Fibroblast of pulmonary artery (primary cell): ENCODE results near the gene FBXL13.
A peak's percentile ranks its signal among the peaks of the same experiment; 100 is the strongest.
"Not testable (repeated sequence)": the region's sequence is repeated elsewhere in the genome, so short reads cannot be mapped to it uniquely, and the experiment has no call there.

ENCODE experiments used
- DNase-seq: peaks from one replicate; pipeline ENCODE4 v3.0.0-alpha.2; 2010; ENCODE audit warnings: low read depth
- H3K4me3 ChIP-seq: replicated peaks from 2 replicates; pipeline ENCODE4 v1.5.1; 2011; ENCODE audit warnings: low read depth, mild to moderate bottlenecking, control low read depth, low read length, moderate library complexity
- TF ChIP-seq, protein P1 (sequence below): IDR thresholded peaks from 2 replicates; pipeline ENCODE4 v1.5.1; 2011; ENCODE audit warnings: mild to moderate bottlenecking, control low read depth, low read length, inconsistent platforms; ENCODE audit errors: missing control alignments

FBXL13 gene

DNA sequence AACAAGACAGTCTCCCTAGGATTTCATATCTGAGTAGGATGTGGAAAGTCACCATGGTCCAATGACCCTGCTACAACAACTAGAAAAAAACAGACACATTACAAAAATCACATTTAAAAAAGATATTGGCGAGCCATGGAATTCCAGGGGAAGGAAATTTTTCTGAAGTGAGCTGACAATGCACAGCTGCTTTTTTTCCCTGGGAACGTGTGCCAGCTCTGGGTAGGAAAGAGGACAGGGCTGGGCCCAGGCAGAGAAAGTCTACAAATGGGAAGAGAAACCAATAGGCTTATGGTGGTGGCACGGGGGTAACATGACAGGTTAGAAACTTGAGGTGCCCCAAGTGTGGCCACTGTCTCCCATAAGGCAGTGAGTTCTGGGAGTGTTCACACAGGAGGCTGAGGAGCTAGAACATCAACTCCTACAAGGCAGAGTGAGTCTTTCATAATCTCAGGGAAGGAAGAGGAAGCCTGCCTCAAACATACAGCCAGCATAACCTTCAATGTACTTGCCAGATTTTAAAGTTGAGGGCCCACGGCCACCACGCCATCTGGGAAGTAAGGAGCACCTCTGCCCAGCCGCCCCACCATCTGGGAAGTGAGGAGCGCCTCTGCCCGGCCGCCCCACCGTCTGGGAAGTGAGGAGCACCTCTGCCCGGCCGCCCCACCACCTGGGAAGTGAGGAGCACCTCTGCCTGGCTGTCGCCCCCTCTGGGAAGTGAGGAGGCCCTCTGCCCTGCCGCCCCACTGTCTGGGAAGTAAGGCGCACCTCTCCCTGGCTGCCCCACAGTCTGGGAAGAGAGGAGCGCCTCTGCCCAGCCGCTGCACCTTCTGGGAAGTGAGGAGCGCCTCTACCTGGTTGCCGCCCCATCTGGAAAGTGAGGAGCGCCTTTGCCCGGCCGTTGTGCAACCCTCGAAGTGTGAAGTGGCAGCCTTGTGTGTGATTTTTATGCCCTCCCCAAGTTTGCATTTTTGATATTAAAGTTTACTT lies 5.9 kb downstream of the FBXL13 start:
- H3K4me3 ChIP-seq: no peak overlapping the region
- TF ChIP-seq, protein P1, sequence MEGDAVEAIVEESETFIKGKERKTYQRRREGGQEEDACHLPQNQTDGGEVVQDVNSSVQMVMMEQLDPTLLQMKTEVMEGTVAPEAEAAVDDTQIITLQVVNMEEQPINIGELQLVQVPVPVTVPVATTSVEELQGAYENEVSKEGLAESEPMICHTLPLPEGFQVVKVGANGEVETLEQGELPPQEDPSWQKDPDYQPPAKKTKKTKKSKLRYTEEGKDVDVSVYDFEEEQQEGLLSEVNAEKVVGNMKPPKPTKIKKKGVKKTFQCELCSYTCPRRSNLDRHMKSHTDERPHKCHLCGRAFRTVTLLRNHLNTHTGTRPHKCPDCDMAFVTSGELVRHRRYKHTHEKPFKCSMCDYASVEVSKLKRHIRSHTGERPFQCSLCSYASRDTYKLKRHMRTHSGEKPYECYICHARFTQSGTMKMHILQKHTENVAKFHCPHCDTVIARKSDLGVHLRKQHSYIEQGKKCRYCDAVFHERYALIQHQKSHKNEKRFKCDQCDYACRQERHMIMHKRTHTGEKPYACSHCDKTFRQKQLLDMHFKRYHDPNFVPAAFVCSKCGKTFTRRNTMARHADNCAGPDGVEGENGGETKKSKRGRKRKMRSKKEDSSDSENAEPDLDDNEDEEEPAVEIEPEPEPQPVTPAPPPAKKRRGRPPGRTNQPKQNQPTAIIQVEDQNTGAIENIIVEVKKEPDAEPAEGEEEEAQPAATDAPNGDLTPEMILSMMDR: no peak
- DNase-seq: peak; percentile 16

DNA sequence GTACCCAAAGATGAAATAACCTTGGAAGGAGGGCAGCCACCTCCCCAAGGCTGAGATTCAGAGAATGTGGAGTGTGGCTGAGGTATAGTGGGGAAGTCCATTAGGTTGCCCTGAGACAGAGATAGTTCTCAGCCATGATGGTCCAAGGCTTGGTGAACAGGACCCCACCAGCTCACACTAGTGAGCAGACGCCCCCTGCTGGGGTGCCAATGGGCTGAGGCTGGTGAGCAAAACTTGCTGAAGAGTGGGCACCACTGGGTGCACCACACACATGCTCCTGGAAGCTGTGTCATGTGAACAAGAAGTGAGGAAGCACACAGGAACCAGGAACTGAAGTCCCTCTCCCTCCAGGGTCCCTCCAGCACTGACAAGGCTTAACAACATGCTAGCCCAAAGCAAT lies 8.9 kb downstream of the FBXL13 start:
- TF ChIP-seq, protein P1: peak; percentile 65
- peak; percentile 46 for DNase-seq
- no peak overlapping the region for H3K4me3 ChIP-seq

DNA sequence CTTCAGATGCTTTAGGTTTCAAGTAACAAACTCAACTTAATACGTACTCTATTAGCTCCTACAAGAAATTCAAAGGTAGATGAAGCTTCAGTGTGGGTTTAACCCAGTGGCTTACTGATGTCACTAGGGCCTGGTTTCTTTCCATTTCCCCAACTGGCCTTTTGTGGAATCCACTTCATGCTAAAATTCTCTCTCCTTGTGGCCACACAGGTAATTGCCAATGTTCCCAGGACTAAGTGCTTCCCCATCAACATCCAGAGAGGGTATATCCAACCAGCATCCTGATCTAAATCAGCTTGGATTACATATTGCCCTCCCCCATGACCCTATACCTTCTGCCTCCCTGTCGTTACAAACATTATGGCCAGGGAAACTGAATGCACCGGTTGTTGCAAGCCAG lies 10.7 kb downstream of the FBXL13 start:
- DNase-seq: no peak
- TF ChIP-seq, protein P1: no peak
- no peak overlapping the region for H3K4me3 ChIP-seq

DNA sequence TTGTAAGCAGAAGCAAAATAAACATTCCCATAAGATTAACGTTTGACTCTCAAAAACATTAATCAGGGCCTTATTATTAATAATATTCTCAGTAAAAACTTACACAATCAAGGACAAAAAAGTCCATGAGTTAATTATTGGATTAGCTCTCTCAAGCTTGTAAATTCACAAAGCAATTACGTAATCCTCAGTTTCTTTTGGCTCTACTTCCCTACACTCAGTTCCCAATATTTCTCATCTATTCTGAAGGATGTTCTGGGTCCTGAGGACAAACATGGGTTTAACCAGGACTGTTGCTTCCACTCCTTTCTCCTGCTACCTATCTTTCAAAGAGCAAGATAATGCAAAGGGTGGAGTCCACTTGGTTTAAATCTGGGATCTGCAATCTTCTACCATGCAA lies 15.1 kb downstream of the FBXL13 start:
- TF ChIP-seq, protein P1: no peak
- no peak overlapping the region for H3K4me3 ChIP-seq
- peak; percentile 13 for DNase-seq

DNA sequence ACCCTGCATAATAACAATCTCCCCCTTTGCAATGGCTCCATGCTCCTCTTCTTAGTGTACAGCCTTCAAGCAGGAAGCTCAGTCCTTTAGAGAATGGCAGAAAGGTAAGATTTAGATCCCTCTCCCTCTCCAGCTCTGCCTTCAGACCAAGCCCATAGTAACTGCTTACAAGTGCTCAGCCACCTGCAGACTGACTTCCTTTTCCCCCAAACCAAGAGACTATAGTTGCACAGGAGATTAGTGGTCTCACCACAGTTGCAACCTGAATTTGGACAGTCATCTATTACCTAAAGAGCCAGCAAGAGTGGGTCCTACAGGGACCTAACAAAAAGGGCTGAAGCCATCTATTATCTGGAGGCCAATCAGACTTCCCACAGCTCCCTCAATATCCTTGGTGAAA lies 16.5 kb downstream of the FBXL13 start:
- TF ChIP-seq, protein P1: no peak
- no peak overlapping the region for H3K4me3 ChIP-seq
- no peak for DNase-seq

DNA sequence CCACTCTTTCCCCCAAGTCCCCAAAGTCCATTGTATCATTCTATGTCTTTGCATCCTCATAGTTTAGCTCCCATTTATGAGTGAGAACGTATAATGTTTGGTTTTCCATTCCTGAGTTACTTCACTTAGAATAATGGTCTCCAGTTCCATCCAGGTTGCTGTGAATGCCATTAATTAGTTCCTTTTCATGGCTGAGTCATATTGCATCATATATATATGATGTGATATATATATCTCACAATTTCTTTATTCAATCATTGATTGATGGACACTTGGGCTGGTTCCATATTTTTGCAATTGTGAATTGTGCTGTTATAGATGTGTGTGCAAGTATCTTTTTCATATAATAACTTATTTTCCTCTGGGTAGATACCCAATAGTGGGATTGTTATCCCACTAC lies 18.6 kb downstream of the FBXL13 start:
- not testable (repeated sequence) for H3K4me3 ChIP-seq

DNA sequence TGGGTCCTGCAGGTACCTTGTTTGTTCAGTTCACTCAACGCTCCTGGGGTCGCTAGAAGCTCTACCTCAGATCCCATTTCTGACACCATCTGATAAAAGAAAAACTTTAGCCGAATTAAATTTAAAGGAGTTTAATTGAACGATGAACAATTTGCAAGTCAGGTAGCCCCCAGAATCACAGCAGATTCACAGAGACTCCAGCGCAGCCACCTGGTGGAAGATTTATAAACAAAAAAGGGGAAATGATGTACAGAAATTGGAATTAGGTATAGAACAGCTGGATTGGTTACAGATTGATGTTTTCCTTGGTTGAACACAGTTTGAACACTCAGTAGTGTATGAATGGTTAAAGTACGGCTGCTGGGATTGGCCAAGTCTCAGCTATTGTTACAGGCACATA lies 23.1 kb downstream of the FBXL13 start:
- no peak overlapping the region for H3K4me3 ChIP-seq
- no peak for DNase-seq
- TF ChIP-seq, protein P1: no peak

More for the DNA sequence above, 18.6 kb downstream of the FBXL13 start:
- DNase-seq: not testable (repeated sequence)
